Stimulated activated CD8-positive, alpha-beta memory T cell treated with anti-CD3 and anti-CD28 coated beads, Interleukin-4, amount 100 ng/mL, for 1 hour (primary cell): ENCODE data around the gene CCNB2.
"Not testable (repeated sequence)": the region's sequence is repeated elsewhere in the genome, so short reads cannot be mapped to it uniquely, and the experiment has no call there.

ENCODE experiments used
- DNase-seq, 2 donors: peaks; one replicate each; pipeline ENCODE4 v3.0.0-alpha.2; 2020; ENCODE audit warnings: low read depth in 2 of 2, low spot score in 1 of 2

The CCNB2 gene

DNA sequence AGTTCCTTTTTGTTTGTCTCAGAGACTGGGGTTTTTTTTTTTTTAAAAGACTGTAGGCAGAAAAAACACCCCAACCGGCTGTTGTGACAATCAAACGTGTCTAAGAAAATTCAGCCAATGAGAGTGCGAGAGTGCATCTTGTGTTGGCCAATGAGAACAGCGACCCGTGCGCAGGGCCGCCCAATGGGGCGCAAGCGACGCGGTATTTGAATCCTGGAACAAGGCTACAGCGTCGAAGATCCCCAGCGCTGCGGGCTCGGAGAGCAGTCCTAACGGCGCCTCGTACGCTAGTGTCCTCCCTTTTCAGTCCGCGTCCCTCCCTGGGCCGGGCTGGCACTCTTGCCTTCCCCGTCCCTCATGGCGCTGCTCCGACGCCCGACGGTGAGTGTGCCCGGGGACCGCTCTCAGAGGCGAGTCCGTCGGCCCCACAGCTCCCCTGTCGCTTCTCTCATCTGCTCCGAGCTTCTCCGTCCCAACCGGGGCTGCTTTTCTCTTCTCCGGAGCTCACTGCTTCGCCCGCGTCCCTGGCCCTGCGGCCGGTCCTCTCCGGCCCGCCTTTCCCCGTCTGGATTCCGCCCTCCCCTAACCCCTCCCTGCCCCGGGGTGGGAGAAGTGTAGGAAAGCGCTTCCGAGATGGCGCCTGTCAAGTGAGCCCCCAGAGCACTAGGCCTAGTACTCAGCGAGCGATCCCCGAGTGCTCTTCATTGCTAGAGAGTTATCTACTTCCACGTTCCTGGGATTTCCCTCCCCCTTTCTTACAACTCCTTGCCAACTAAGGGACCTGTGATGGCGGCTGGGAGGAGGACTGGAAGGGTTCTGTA is at the start of gene CCNB2:
TSS of gene CCNB2 (plus strand) at position 235 of the 821 bp plus-strand sequence. CDS start at position 358, 123 bp downstream.
- DNase-seq = peak; percentile 36 to 61

DNA sequence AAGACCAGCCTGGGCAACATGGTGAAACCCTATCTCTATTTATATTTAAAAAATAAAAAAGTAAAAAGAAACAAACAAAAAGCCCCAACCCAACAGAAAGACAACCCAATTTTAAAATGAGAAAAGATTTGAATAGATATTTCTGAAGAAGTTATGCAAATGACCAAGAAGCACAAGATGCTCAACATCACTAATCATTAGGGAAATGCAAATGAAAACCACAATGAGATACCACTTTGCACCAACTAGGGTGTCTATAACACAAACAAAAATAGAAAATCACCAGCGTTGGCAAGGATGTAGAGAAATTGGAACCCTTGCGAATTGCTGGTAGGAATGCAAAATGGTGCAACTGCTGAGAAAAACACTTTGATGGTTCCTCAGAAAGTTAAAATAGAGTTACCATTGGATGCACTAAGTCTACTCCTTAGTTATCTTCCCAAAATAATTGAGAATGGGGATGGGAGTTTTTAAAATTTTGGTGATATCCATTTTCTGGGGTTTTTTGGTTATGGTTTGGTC is 45.8 kb upstream of the CCNB2 start:
- DNase-seq = no peak

DNA sequence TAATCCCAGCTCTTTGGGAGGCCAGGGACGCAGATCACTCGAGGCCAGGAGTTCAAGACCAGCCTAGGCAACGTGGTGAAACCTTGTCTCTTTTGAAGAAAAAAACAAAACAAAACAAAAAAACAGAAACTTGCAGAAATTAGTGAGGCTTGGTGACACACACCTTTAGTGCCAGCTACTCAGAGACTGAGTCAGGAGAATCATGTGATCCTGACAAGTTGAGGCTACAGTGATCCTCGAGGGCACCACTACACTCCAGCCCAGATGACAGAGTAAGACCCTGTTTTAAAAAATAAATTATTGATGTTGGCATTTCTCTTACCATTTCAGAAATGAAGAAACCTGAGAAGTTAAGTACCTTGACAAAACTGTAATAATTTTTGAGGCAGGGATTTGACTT is 44.6 kb upstream of the CCNB2 start:
- DNase-seq = no peak

DNA sequence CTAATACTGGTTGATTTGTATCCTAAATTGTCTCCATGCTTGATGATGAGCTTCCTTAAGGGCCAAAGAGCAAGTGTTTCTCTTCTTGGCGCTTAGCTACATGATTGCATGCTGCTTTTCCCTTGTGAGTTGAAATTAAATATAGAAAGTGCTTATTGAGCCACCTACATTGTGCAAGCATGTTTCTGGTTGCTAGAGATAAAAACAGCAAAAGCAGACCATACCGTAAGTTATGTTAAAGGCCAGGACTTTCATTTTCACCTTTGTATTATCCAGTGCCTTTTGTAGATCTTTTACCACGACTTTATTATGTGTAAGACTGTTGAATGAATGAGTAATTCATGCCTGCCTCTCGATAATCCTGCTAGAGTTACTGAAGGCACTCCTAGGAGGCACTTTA is 41.9 kb upstream of the CCNB2 start:
- DNase-seq = no peak

DNA sequence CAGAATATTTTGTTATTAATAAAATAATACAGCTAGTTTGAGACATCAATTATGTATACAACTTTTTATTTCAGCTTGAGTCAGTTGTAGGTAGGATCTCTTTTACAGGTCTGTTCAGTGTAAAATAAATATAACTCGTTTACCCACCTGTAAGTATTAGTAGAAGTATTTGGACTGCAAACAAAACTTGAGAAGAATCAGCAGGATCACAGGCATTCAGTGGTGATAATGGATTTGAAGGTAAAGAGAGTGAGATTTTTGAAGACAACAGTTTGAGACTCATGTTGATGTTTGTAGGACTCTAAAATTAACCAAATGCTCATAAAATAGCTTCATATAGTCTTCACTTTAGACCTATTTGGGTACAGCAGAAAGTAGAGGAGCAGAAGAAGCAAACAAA is 35.5 kb upstream of the CCNB2 start:
- no peak for DNase-seq

DNA sequence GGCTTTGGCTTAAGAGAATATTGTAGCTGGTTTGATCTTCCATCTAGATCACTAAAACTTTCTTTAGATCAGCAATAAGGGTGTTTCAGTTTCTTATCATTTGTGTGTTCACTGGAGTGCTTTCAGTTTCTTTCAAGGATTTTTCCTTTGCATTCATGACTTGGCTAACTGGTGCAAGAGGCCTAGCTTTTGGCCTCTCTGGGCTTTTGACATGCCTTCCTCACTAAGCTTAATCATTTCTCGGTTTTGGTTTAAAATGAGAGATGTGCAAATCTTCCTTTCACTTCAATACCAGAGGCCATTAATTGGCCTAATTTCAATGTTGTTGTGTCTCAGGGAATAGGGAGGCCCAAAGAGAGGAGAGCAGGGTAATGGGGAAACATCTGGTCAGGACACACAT is 30.3 kb upstream of the CCNB2 start:
- no peak for DNase-seq

DNA sequence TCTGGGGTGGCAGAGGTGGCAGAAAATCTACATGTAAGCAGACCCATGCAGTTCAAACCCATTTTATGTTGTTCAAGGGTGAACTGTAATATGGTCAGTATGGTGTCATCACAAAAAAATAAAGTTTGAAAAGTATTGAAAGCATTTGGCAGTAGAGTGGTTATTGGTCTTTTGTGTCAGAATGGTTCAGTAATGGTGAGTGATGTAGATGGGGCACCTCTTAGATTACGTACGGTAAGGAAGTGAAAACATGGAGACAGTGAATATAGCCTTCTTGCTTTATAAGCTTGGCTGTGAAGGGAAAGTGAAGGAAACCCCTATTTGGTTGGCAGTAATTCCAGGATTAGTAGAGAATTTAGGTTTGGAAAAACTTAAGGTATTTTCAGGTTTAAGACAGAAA is 17.2 kb upstream of the CCNB2 start:
- DNase-seq = no peak

DNA sequence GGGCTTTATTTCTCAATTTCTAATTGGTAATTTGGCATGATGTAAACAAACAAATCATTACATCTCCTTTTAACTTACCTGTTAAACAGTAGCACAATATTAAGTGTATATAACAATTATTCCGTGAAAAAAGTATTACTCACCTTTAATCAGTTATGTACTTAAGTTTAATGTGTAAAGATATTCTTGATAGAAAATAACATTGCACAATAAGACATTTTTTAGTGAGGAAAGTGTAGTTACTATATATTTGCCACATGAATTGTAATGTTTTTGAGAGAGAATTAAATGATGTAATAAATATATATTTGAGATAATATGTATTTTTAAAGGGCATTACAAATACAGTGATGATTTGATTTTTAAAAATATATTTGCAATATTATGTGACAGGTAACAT is 10.9 kb upstream of the CCNB2 start:
- DNase-seq = no peak

DNA sequence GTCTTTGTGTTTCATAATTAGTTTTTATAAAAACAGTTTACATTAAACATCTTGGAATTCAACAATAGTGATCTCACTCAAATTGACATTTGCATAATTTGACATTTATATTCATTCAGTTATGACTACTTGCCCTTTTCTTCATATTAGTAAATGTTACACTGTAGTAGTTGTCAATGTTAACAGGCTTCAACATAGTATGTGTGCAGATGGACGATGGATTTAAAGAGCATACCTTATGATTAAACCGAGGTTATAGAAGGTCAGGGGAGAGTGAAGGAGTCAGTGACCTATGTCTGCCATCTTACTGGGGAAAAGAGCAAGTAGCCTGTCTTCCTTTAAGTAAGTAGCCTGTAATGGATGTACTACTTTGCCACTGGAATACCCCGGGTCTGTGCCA is 8.5 kb upstream of the CCNB2 start:
- DNase-seq = no peak

DNA sequence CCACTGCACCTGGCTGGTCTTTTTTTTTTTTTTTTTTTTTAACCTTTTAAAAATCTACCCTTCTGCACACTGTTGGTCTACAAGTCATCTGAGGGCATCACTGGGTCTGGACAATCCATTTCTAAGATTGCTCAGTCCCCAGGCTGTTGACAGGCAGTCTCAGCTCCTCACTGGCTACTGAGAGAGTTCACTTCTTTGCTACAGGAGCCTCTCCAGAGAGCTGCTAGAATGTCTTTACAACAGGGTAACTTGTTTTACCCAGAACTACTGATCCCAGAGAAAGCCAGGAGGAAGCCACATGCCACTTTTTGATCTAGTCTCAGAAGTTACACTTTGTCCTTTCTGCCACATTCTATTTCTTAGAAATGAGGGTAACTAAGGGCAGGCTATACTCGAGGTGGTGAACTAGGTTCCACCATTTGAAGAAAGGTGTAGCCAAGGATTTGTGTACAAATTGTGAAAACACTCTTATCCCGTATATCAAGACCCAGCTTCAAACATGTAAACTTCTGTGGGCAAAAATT is 5.7 kb upstream of the CCNB2 start:
- no peak for DNase-seq

DNA sequence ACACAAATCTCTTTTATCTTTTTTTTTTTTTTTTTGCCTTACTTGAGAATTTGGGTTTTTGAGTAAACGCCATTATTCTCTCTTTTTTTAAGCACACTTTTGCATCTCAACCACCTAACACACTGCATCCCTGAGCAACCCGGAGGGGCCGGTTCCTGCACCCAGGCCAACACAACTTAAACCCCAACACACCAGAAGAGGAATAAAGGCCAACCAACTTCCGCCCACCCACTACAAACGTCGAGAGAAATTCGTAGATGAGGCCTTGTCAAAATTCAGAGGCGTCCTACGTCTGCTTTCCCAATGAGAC is 389 bp upstream of the CCNB2 start:
- DNase-seq = no peak

DNA sequence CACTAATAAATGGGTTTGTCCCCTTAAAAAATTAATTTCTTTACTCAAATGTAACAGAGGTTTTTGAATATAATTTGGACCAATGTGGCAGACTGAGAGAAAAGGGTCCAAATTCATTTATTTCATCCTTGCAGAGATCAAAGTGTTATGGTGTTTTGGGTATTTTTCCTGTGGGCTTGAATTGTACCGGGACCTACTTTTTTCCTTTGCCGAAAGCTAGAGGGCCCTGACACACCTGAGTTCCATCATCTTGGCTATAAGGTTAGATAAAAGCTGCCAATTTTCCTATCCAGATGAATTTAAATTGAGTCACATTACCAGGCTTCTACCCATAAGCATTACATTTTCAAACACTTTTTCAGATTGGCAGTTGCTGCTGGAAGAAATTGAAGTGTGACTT is 908 bp downstream of the CCNB2 start:
- DNase-seq = no peak

DNA sequence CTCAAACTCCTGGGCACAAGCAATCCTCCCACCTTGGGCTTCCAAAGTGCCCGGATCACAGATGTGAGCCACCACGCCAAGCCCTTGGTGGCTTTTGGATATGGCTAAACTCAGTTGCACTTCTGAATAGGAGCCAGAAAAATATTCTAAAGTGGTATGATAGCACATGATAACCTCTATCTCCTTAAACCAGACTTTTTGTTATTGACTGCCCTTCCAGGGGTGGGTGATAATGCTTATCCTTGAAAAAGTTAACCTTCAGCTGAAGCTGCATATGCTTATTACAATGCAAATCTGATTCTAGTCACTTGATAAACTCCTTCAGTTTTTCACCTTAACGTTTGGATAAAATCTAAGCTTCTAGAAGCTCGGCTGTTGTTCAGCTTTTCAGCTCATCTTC is 6.3 kb downstream of the CCNB2 start:
- no peak for DNase-seq

DNA sequence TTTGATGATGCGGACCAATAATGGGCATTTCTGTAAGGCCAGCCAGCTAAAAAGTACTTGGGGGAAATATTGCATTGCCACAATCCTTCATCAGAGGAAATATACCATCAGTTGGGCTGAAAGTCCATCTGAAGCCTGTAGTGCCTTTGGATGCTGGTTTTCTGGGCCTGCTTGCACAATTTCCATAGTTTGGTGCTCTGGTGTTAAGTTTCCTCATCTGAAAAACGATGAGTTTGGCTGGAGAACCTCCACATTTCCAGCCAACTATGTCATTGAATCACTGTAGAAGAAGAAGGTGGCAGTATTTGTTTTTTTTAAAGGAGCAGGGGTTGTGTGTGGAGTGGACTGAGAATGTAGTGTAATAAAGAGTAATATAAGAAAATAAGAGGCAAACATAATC is 10.1 kb downstream of the CCNB2 start:
- no peak for DNase-seq

DNA sequence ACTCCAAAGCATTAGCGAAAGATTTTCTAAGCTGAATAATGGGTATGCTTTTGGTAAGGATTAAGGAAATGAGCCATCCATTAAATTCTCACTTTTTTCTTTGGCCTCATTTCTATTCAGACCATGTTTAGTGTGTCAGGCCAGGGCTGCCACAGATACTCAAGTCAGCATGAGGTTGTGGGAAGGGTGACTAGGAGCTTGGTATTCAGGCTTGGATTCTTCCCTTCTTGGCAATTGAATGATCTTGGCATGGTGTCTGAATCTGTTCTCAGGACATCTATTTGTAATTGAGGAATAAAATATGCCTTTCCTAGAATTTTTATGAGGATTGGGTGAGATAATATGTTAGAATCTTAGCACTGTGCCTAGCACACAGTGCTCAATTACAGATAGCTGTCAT is 11.2 kb downstream of the CCNB2 start:
- DNase-seq = no peak

DNA sequence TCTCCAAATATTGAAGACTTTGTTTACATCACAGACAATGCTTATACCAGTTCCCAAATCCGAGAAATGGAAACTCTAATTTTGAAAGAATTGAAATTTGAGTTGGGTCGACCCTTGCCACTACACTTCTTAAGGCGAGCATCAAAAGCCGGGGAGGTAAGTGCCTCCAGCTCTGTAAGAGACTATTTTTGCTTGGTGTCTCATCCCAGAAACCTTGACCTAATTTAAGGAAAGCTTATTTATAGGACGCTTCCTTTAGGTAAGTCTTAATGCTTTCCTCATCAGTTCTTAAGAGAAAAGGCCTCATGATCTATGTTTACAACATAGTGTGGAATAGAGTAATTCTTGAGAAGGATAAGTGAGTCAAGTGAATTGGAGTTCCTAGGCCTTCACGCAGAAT is 11.8 kb downstream of the CCNB2 start:
- DNase-seq = no peak

DNA sequence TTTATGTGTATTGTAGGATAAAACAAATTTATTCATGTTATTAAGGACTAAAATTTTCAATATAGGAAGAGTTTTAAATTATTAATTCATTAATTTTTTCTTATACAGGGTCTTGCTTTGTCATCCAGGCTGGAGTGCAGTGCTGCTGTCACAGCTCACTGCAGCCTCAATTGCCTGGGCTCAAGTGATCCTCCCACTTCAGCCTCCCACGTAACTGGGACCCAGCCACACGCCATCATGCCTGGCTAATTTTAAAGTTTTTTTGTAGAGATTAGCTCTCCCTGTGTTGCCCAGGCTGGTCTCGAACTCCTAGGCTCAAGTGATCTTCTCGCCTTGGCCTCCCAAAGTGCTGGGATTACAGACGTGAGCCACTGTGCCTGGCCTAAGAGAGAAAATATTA is 14.7 kb downstream of the CCNB2 start:
- no peak for DNase-seq

DNA sequence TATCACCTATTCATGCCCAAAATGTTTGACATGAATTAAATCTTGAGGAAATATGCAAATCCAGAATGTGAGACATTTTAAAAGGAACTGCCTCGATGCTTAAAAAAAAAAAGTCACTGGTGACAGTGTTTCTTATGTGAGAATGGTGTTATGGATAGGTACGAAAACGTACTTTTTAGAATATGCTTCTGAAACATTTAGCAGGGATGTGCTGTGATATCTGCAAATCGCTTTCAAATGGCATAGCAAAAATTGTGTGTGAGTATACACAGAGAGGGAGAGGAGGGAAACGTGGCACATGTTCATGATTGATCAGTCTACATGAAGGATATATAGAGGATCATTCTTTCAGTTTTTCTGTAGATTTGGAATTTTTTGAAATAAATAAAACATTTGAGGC is 16.0 kb downstream of the CCNB2 start:
- DNase-seq = no peak

DNA sequence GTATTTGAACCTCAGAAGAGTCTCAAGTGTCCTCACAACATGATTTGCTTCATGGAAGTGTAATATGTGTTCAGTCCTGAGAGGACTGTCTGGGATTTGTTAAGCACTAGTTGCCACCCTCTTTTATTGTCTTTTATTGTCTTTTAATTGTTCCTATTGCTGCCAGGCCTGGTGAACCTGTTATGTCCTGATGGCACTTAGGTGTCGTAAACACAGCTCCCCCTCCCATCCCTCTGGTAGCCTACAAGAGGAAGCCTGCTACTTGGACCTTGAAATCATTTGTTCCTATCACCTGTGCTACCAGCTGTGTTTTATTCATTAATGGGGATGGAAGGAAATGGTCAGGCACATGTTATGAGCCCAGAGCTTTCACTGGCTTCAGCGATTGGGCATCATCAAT is 19.3 kb downstream of the CCNB2 start:
- DNase-seq = no peak

DNA sequence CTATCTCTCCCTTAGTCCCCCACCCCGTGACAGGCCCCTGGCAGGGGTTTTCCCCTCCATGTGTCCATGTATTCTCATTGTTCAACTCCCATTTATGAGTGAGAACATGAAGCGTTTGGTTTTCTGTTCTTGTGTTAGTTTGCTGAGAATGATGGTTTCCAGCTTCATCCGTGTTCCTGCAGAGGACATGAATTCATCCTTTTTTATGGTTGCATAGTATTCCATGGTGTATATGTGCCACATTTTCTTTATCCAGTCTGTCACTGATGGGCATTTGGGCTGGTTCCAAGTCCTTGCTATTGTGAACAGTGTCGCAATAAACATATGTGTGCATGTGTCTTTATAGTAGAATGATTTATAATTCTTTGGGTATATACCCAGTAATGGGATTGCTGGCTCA is 20.7 kb downstream of the CCNB2 start:
- DNase-seq = not testable (repeated sequence)

DNA sequence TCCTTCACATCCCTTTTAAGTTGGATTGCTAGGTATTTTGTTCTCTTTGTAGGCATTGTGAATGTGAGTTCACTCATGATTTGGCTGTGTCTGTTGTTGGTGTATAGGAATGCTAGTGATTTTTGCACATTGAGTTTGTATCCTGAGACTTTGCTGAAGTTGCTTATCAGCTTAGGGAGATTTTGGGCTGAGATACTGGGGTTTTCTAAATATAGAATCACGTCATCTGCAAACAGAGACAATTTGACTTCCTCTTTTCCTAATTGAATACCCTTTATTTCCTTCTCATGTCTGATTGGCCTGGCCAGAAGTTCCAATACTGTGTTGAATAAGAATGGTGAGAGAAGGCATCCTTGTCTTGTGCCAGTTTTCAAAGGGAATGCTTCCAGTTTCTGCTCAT is 22.3 kb downstream of the CCNB2 start:
- not testable (repeated sequence) for DNase-seq

DNA sequence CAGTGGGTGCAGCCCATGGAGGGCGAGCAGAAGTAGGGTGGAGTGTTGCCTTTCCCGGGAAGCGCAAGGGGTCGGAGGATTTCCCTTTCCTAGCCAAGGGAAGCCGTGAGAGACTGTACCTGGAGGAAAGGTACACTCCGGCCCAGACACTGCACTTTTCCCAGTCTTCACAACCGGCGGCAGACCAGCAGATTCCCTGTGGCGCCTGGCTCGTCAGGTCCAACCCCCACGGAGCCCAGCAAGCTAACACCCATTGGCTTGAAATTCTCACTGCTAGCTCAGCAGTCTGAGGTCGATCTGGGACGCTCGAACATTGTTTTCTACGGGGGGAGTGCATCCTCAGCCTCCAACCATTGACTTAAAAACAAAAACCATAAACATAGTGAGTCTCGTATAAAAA is 26.5 kb downstream of the CCNB2 start:
- DNase-seq = no peak

DNA sequence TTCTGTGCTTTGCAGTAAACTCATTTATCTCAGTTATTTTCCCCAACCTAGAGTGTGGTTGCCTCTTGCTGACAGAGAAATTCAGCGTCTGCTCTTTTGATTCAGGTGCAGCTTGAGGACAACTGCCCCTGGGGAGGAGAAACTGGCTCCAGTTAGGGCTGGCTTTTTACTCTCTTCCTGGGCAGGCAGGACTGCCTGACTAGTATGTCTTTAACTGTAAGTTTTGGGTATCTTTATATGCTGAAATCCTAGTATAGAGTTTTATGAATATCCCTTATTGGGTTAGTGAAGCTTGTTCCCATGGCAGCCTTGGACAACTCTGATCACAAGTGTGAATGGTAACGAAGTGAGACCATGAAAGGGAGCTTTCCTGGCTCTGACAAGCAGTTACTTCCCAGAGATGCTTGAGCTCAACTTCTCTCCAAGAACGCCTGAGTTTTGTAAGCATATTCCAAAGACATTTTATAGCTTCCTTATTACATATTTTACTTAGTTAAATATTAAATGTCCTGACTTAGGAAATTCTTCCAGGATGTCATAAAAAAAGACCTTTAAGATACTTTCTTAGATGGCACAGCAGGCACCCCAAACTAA is 27.1 kb downstream of the CCNB2 start:
- no peak for DNase-seq
